ENCODE data around the gene WDR90.

The WDR90 gene

GRCh38 chr16:676565-676902 lies 27.4 kb downstream of the WDR90 start:
- no peak for DNase-seq (ENCODE audit: low read depth in 2 of 2)

GRCh38 chr16:676913-677312 lies 27.7 kb downstream of the WDR90 start:
- no peak for DNase-seq (ENCODE audit: low read depth in 2 of 2)

DNA sequence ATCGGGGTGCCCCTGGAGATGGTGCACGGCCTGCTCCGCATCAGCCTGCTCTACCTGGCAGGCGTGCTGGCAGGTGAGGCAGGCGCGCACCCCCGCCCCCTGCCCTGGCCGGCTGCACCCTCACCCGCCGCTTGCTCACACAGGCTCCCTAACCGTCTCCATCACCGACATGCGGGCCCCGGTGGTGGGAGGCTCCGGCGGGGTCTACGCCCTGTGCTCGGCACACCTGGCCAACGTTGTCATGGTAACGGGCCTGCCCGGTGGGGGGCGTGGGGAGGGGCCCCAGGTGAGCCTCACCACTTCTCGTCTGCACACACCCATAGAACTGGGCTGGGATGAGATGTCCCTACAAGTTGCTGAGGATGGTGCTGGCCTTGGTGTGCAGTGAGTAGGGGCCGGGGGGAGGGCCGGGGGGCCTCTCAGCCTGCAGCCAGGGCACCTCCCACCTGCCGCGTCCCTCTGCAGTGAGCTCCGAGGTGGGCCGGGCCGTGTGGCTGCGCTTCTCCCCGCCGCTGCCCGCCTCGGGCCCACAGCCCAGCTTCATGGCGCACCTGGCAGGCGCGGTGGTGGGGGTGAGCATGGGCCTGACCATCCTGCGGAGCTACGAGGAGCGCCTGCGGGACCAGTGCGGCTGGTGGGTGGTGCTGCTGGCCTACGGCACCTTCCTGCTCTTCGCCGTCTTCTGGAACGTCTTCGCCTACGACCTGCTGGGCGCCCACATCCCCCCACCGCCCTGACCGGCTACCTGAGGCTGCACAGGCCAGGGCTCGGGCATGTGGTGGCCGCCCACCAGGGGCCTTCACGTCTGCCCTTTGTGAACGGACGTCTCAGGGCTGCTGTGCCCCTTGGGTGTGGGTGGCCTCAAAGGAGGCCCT lies 28.4 kb downstream of the WDR90 start:
- DNase-seq (ENCODE audit: low read depth in 2 of 2), result no peak

- DNase-seq (ENCODE audit: low read depth in 2 of 2), result no peak
Observed at GRCh38 chr16:678209-678857, 29.2 kb downstream of the WDR90 start.

GRCh38 chr16:678858-679813 lies 30.0 kb downstream of the WDR90 start:
- peak in 1 of 2 donors; percentile 24 for DNase-seq (ENCODE audit: low read depth in 2 of 2)

DNA sequence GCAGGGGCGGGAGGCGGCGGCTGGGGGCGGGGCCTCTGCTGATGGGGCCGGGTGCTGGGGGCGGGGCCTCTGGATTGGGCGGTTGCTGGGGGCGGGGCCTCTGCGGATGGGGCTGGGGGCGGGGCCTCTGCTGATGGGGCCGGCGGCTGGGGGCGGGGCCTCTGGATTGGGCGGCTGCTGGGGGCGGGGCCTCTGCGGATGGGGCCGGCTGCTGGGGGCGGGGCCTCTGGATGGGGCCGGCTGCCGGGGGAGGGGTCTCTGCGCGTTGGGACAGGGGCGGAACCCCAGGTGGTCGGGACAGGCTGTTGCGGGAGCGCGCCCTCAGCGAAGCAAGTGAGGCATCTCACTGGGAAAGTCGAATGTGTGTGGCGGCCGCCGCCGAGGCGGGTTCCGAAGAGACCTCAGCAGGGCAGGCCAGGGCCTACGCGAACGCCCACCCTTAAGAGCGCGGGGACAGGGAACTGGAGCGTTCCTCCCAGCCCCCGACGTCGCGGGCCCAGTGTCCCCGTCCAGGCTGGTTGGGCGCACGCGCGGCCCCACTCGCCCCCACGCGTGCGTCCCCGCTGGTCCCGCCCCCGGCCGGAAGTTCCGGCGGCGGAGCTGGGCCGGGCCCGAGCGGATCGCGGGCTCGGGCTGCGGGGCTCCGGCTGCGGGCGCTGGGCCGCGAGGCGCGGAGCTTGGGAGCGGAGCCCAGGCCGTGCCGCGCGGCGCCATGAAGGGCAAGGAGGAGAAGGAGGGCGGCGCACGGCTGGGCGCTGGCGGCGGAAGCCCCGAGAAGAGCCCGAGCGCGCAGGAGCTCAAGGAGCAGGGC lies 30.9 kb downstream of the WDR90 start, which contains the start of gene STUB1:
Gene STUB1 (plus strand): TSS at position 597 of the 811 bp plus-strand sequence. CDS start 116 bp downstream, at position 713.
- DNase-seq (ENCODE audit: low read depth in 2 of 2), result peak; percentile 83 to 91

DNA sequence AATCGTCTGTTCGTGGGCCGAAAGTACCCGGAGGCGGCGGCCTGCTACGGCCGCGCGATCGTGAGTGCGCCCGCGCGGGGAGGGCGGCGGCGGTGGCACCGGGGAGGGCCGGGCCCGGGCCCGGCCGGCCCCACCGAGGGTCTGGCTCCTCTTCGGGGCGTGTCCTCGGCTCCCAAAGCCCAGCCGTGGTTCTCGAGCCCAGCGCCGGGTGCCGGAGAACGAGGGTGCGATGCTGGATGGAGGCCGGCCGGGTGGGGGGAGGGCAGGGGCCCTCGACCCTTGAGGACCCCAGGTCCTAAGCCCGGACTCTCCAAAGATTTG lies 31.4 kb downstream of the WDR90 start:
- no peak for DNase-seq (ENCODE audit: low read depth in 2 of 2)

GRCh38 chr16:680967-681745 lies 32.0 kb downstream of the WDR90 start:
- DNase-seq (ENCODE audit: low read depth in 2 of 2), result no peak

GRCh38 chr16:681746-682427 lies 32.7 kb downstream of the WDR90 start:
- DNase-seq (ENCODE audit: low read depth in 2 of 2), result no peak

GRCh38 chr16:682493-683395 lies 33.6 kb downstream of the WDR90 start:
- DNase-seq (ENCODE audit: low read depth in 2 of 2), result no peak

DNA sequence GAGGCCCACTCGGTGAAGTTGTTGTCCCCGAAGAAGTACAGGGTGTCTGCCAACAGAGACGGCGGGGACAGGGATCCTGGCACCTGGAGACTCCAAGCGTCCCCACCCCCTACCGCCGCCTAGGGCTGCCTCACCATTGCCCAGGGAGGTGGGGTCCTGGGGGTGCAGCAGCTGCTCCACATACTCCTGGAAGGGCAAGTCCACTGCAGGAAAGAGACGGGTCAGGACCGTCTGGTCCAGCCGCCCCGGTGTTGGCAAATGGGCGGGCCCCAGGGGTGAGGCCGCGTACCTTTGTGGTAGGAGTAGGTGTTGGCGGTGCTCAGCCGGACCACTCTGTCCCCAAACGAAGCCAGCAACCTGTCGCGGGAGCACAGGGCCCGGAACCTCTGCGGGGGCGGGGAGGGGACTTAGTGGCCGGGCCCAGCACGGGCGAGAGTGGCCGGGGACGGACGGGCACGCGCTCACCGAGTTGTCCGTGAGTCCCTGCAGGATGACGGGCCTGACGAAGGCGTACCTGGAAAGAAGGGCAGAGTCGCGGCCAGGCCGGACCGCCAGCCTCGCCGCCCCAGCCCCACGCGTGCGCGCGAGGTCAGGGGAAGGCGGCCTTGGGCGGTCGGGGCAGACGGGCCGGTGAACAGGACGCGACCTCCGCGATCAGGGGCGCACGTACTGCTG lies 34.4 kb downstream of the WDR90 start:
- no peak for DNase-seq (ENCODE audit: low read depth in 2 of 2)

GRCh38 chr16:684071-684794 lies 35.1 kb downstream of the WDR90 start, which contains the start of gene JMJD8:
Gene JMJD8, minus strand, starts transcription at chr16:684334. Its CDS starts 15 bp downstream, at chr16:684319.
- peak; percentile 94 to 95 for DNase-seq (ENCODE audit: low read depth in 2 of 2)

DNA sequence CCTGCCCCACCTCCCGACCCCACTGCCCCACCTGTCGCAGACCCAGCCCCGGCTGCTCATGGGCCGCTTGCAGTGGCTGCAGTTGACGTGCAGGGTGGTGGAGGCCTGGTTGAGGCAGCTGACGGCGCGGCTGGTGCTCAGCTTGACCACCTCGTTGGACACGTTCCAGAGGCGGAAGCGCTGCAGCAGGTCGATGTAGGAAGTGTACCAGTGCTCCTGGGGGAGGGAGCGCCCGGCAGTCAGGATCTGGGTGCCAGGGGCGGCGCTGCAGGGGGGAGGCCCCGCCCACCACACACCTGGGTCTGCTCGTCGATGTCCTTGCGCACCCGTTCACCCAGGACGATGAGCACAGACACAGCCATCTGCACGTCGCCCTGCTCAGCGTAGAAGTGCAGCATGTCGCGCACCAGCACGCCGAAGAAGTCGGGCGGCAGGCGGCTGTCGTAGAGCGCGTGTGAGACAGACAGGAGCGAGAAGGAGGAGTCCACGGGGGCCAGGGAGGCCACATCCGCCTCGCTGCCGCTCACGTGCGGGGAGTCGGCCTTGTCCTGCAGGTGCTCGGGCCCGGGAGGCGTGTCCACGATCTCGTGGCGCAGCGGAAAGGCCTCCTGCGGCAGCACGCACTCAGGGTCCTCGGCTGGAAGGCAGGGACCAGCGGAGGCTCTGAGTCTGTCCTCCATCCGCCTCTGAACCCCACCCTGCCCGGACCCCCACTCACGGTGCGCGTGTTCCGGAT lies 36.0 kb downstream of the WDR90 start:
- DNase-seq (ENCODE audit: low read depth in 2 of 2), result no peak

- DNase-seq (ENCODE audit: low read depth in 2 of 2), result no peak
Observed at GRCh38 chr16:685967-686366, 36.8 kb downstream of the WDR90 start.

- DNase-seq (ENCODE audit: low read depth in 2 of 2), result no peak
Observed at GRCh38 chr16:686459-687260, 37.5 kb downstream of the WDR90 start.

GRCh38 chr16:687499-687898 lies 38.3 kb downstream of the WDR90 start:
- DNase-seq (ENCODE audit: low read depth in 2 of 2), result no peak

Data from activated CD4-positive, alpha-beta T cell treated with anti-CD3 and anti-CD28 coated beads for 24 hours (primary cell).